HepG2 (cell line): ENCODE results near the gene DIPK1B. TPM values are rescaled to one million over a fixed set of nuclear protein-coding genes. Genes with fewer than 3 reads are reported as not detected.

Experiments
- AGO2 ChIP-seq: fragments of 200-400 bp; formaldehyde crosslinking; optimal IDR thresholded peaks from 2 replicates; pipeline ENCODE3; 2017; ENCODE audit warnings: mild to moderate bottlenecking, low read depth, low read length, moderate library complexity
- ATRX ChIP-seq: sonication (generic); formaldehyde crosslinking; IDR thresholded peaks from 2 replicates; pipeline ENCODE4 v1.4.0; 2020; ENCODE audit warnings: missing genetic modification reagents, borderline replicate concordance
- CHD4 ChIP-seq: fragments of 200-600 bp; sonication (generic); IDR thresholded peaks from 2 replicates; pipeline ENCODE4 v1.7.0; 2017; ENCODE audit warnings: mild to moderate bottlenecking, low read length, borderline replicate concordance
- CREB3 ChIP-seq: sonication (generic); formaldehyde crosslinking; IDR thresholded peaks from 2 replicates; pipeline ENCODE4 v1.5.0; 2020; ENCODE audit warnings: missing genetic modification reagents
- DRAP1 ChIP-seq: IDR thresholded peaks from 2 replicates; pipeline ENCODE4 v1.6.1; 2016; ENCODE audit warnings: missing genetic modification reagents, missing compliant biosample characterization
- HIVEP1 ChIP-seq: sonication (generic); formaldehyde crosslinking; IDR thresholded peaks from 2 replicates; pipeline ENCODE4 v1.4.0; 2020; ENCODE audit warnings: mild to moderate bottlenecking, missing genetic modification reagents
- MTERF4 ChIP-seq: sonication (generic); formaldehyde crosslinking; IDR thresholded peaks from 2 replicates; pipeline ENCODE4 v1.8.0; 2023; ENCODE audit warnings: mild to moderate bottlenecking, missing genetic modification reagents
- MYPOP ChIP-seq: sonication (generic); formaldehyde crosslinking; IDR thresholded peaks from 2 replicates; pipeline ENCODE4 v1.8.1; 2023; ENCODE audit warnings: mild to moderate bottlenecking, moderate library complexity, missing genetic modification reagents
- NCOA2 ChIP-seq: sonication (generic); formaldehyde crosslinking; IDR thresholded peaks from 2 replicates; pipeline ENCODE4 v1.8.0; 2022; ENCODE audit warnings: inconsistent platforms
- NFE2L1 ChIP-seq: sonication (generic); formaldehyde crosslinking; IDR thresholded peaks from 2 replicates; pipeline ENCODE4 v1.4.0; 2020; ENCODE audit warnings: missing genetic modification reagents, mild to moderate bottlenecking, borderline replicate concordance
- NFRKB ChIP-seq: fragments of 450-650 bp; IDR thresholded peaks from 2 replicates; pipeline ENCODE4 v1.6.1; 2017
- POGZ ChIP-seq: sonication (generic); formaldehyde crosslinking; IDR thresholded peaks from 2 replicates; pipeline ENCODE4 v1.4.0; 2020; ENCODE audit warnings: mild to moderate bottlenecking, missing genetic modification reagents
- PRPF4 ChIP-seq: fragments of 200-400 bp; formaldehyde crosslinking; IDR thresholded peaks from 2 replicates; pipeline ENCODE4 v1.6.1; 2016; ENCODE audit warnings: low read length, low read depth; ENCODE audit not compliant: poor library complexity, severe bottlenecking
- SMC3 ChIP-seq: IDR thresholded peaks from 2 replicates; pipeline ENCODE4 v1.6.1; 2011; ENCODE audit warnings: low read length, improper control_type of control experiment
- TFAP4 ChIP-seq: sonication (generic); IDR thresholded peaks from 2 replicates; pipeline ENCODE4 v1.6.1; 2016; ENCODE audit warnings: low read depth, borderline replicate concordance
- ZNF12 ChIP-seq: sonication (generic); formaldehyde crosslinking; IDR thresholded peaks from 2 replicates; pipeline ENCODE4 v1.5.0; 2020; ENCODE audit warnings: missing genetic modification reagents
- ZNF138 ChIP-seq: sonication (generic); formaldehyde crosslinking; IDR thresholded peaks from 2 replicates; pipeline ENCODE4 v1.5.0; 2020; ENCODE audit warnings: mild to moderate bottlenecking, low read depth, missing genetic modification reagents
- ZNF274 ChIP-seq: sonication (generic); formaldehyde crosslinking; IDR thresholded peaks from 2 replicates; pipeline ENCODE4 v1.5.1; 2020; ENCODE audit warnings: mild to moderate bottlenecking, missing genetic modification reagents
- ZNF513 ChIP-seq: sonication (generic); formaldehyde crosslinking; conservative IDR thresholded peaks from 2 replicates; pipeline ENCODE4 v1.5.0; 2020; ENCODE audit warnings: missing genetic modification reagents
- ZNF557 ChIP-seq: sonication (generic); formaldehyde crosslinking; IDR thresholded peaks from 2 replicates; pipeline ENCODE4 v1.4.0; 2020; ENCODE audit warnings: missing genetic modification reagents
- ZNF746 ChIP-seq: sonication (generic); formaldehyde crosslinking; IDR thresholded peaks from 2 replicates; pipeline ENCODE4 v1.8.0; 2022; ENCODE audit warnings: mild to moderate bottlenecking, missing genetic modification reagents
- ZXDC ChIP-seq: sonication (generic); formaldehyde crosslinking; IDR thresholded peaks from 2 replicates; pipeline ENCODE4 v1.5.0; 2020; ENCODE audit warnings: mild to moderate bottlenecking, missing genetic modification reagents
- polyA plus RNA-seq, 8 experiments: library from polyadenylated mRNA; depleted of rRNA in 3 of 8; stranded (reverse) in 7 of 8; unstranded in 1 of 8; fragments of >200 nt; fragmentation: Illumina TruSeq in 4 of 8; extraction: Trizol in 4 of 8; gene quantifications; 2 replicates each; pipeline versions ENCODE4 v1.2.1 to v1.2.3, GENCODE V29; 2011 to 2016; ENCODE audit warnings: low read depth in 4 of 8, missing spikeins in 1 of 8, mixed read lengths in 1 of 8; ENCODE audit not compliant: insufficient read depth in 1 of 8
- total RNA-seq, 5 experiments: library from RNA; depleted of rRNA; stranded (reverse); fragments of >200 nt; fragmentation: Illumina TruSeq; extraction: Trizol; gene quantifications; 2 replicates each; pipeline ENCODE4 v1.2.3, GENCODE V29; 2016; ENCODE audit warnings: low read depth in 1 of 5

Gene DIPK1B
- total and polyA plus RNA-seq, 2 of the 13 experiments (the other 11 are each of a cell fraction or from before 2014, with no cell fraction given): 0.18 to 3.9 TPM

- TF ChIP-seq MTERF4 (no peak), HIVEP1 (CRISPR knock-in tag) (no peak), NCOA2 (CRISPR knock-in tag) (peak; percentile 76), NFRKB (no peak), ZNF12 (CRISPR knock-in tag) (no peak), ZNF557 (CRISPR knock-in tag) (no peak), ZNF138 (CRISPR knock-in tag) (no peak), PRPF4 (no peak), MYPOP (CRISPR knock-in tag) (no peak), NFE2L1 (CRISPR knock-in tag) (no peak), CREB3 (no peak), AGO2 (no peak), ZNF513 (CRISPR knock-in tag) (no peak), CHD4 (0 out of 2 replicates have a peak, but pooled peaks have one; percentile 70), DRAP1 (0 out of 2 replicates have a peak, but pooled peaks have one; percentile 12), ZNF274 (CRISPR knock-in tag) (no peak), POGZ (no peak), ZXDC (CRISPR knock-in tag) (no peak), SMC3 (no peak), ATRX (no peak), ZNF746 (no peak; the same call in 1 of the 2 replicates), TFAP4 (peak; percentile 72; the same call in 1 of the 2 replicates)
Observed at GRCh38 chr9:136697821-136698526, 14.4 kb upstream of the DIPK1B start (continued).
